K562 (cell line): ENCODE data around the gene EAPP. TPM values are rescaled to one million over a fixed set of nuclear protein-coding genes. Genes with fewer than 3 reads are reported as not detected.

Source experiments
- ATAC-seq: fragments of 200-7000 bp; cut with Tn5 transposase; 3 replicates; pipeline ENCODE4 v1.9.1; 2020; ENCODE audit warnings: moderate library complexity
- BruUV-seq: library from RNA; stranded (reverse); fragments of 400-500 nt; replicated peaks from 2 replicates; lab custom pipeline; 2021; lab: Mats Ljungman, UMichigan
- CTCF ChIA-PET: fragments of 300-600 bp; formaldehyde crosslinking; extraction: SDS; loops from one replicate; lab custom pipeline; 2021; ENCODE audit warnings: low intra/inter-chr PET ratio; lab: Yijun Ruan, JAX
- POLR2A ChIA-PET: fragments of 300-600, 350-650 bp; sonication (Branson Sonifier 250); formaldehyde crosslinking; extraction: SDS; loops from one replicate; lab custom pipeline; 2021; ENCODE audit warnings: antibody characterized with exemption, inconsistent platforms; lab: Yijun Ruan, JAX
- DNase-seq, 4 experiments: peaks; one replicate each; pipeline versions ENCODE4 v3.0.0 to v3.0.0-alpha.2; 2011 to 2018; ENCODE audit warnings: low spot score in 3 of 4, mixed read lengths in 3 of 4; ENCODE audit errors: extremely low read depth in 1 of 4
- FAIRE-seq: peaks from 2 replicates; lab custom pipeline; 2011; peaks lifted over from hg19 to GRCh38; lab: Jason Lieb, UNC
- H2AFZ ChIP-seq: 2 replicates; pipeline ENCODE4 v1.6.0; 2011; ENCODE audit warnings: low read depth, low read length, control low read depth, inconsistent platforms
- H3K27ac ChIP-seq: fragments of 200-600 bp; 3 replicates; pipeline ENCODE4 v1.8.0; 2011; ENCODE audit warnings: low read depth, mild to moderate bottlenecking, control low read depth, inconsistent platforms, low read length, moderate library complexity, mixed read lengths; ENCODE audit errors: extremely low read depth
- H3K27me3 ChIP-seq, 2 experiments: fragments of 300-600 bp in 1 of 2; 2 replicates in 1 of 2; 3 replicates in 1 of 2; pipeline versions ENCODE4 v1.6.0 to v1.8.0; 2011; ENCODE audit warnings: inconsistent platforms in 2 of 2, low read length in 2 of 2, mild to moderate bottlenecking in 1 of 2, mixed read lengths in 1 of 2, moderate library complexity in 1 of 2; ENCODE audit not compliant: control insufficient read depth in 2 of 2, insufficient read depth in 2 of 2
- H3K36me3 ChIP-seq: fragments of 300-600 bp; 3 replicates; pipeline ENCODE4 v1.8.0; 2011; ENCODE audit warnings: mild to moderate bottlenecking, low read length, inconsistent platforms; ENCODE audit not compliant: control insufficient read depth, insufficient read depth
- H3K4me1 ChIP-seq, 2 experiments: fragments of 200-600 bp in 1 of 2; replicated peaks in 1 of 2; 2 replicates in 1 of 2; 3 replicates in 1 of 2; pipeline versions ENCODE4 v1.5.1 to v1.8.0; 2011; ENCODE audit warnings: inconsistent platforms in 2 of 2, low read length in 2 of 2, mild to moderate bottlenecking in 1 of 2, mixed read lengths in 1 of 2, moderate library complexity in 1 of 2; ENCODE audit not compliant: control insufficient read depth in 2 of 2, insufficient read depth in 2 of 2
- H3K4me2 ChIP-seq: 2 replicates; pipeline ENCODE4 v1.6.1; 2011; ENCODE audit warnings: low read length, control low read depth, inconsistent platforms, mixed read lengths; ENCODE audit not compliant: insufficient read depth
- H3K4me3 ChIP-seq: fragments of 200-600 bp; sonication (generic), shearing (Covaris generic); 2 replicates; pipeline ENCODE4 v1.5.1; 2016; ENCODE audit warnings: control low read depth, inconsistent platforms
- H3K79me2 ChIP-seq: fragments of 200-600 bp; 3 replicates; pipeline ENCODE4 v1.8.0; 2011; ENCODE audit warnings: low read length, inconsistent platforms; ENCODE audit not compliant: control insufficient read depth, insufficient read depth
- H3K9ac ChIP-seq, 2 experiments: 2 replicates each; pipeline versions ENCODE4 v1.6.0 to v1.6.1; 2011; ENCODE audit warnings: low read depth in 2 of 2, low read length in 2 of 2, control low read depth in 1 of 2, inconsistent platforms in 1 of 2, mild to moderate bottlenecking in 1 of 2, mixed read lengths in 1 of 2; ENCODE audit not compliant: insufficient read depth in 1 of 2
- H3K9me1 ChIP-seq: one replicate; pipeline ENCODE4 v1.6.0; 2011; ENCODE audit warnings: inconsistent platforms, mild to moderate bottlenecking, low read length, moderate library complexity; ENCODE audit not compliant: control insufficient read depth, insufficient read depth
- H3K9me3 ChIP-seq: replicated peaks from 2 replicates; pipeline ENCODE4 v1.5.1; 2011; ENCODE audit warnings: low read depth, low read length, inconsistent platforms; ENCODE audit not compliant: control insufficient read depth, insufficient read depth
- H4K20me1 ChIP-seq: replicated peaks from 2 replicates; pipeline ENCODE4 v1.6.1; 2011; ENCODE audit warnings: low read length, inconsistent platforms, mixed read lengths; ENCODE audit not compliant: control insufficient read depth, insufficient read depth
- BRD9 ChIP-seq: fragments of 450-650 bp; IDR thresholded peaks from 2 replicates; pipeline ENCODE4 v1.6.1; 2018; ENCODE audit warnings: low read depth; ENCODE audit not compliant: partially characterized antibody
- CEBPB ChIP-seq: fragments of 450-650 bp; IDR thresholded peaks from 2 replicates; pipeline ENCODE4 v1.6.1; 2016; ENCODE audit warnings: missing genetic modification characterization, missing compliant biosample characterization
- EGR1 ChIP-seq: fragments of 450-650 bp; conservative IDR thresholded peaks from 2 replicates; pipeline ENCODE4 v1.6.1; 2017; ENCODE audit warnings: mild to moderate bottlenecking
- HNRNPH1 ChIP-seq: fragments of 200-400 bp; formaldehyde crosslinking; optimal IDR thresholded peaks from 2 replicates; pipeline ENCODE3; 2017; ENCODE audit warnings: low read depth, mild to moderate bottlenecking, low read length, moderate library complexity
- HOXB6 ChIP-seq: fragments of 250-450 bp; sonication (Bioruptor Pico); IDR thresholded peaks from 2 replicates; pipeline ENCODE4 v1.5.1; 2022; ENCODE audit warnings: mild to moderate bottlenecking, borderline replicate concordance
- ID3 ChIP-seq, 2 experiments: fragments of 250-450 bp in 1 of 2; fragments of 450-650 bp in 1 of 2; sonication (Bioruptor Pico) in 1 of 2; IDR thresholded peaks; 2 replicates each; pipeline versions ENCODE4 v1.6.1 to v1.8.0; 2016 to 2021; ENCODE audit warnings: mild to moderate bottlenecking in 2 of 2, moderate library complexity in 2 of 2, missing compliant biosample characterization in 1 of 2, missing genetic modification characterization in 1 of 2
- KAT2B ChIP-seq: IDR thresholded peaks from one replicate; pipeline ENCODE4 v1.6.1; 2012; ENCODE audit warnings: low read depth, mild to moderate bottlenecking, control low read depth, inconsistent platforms, low read length, moderate library complexity
- NFE2L1 ChIP-seq: fragments of 450-650 bp; IDR thresholded peaks from 2 replicates; pipeline ENCODE4 v1.6.1; 2016; ENCODE audit warnings: missing genetic modification characterization, low read depth, mild to moderate bottlenecking, missing compliant biosample characterization, moderate library complexity, borderline replicate concordance
- RREB1 ChIP-seq: fragments of 250-450 bp; sonication (Bioruptor Pico); IDR thresholded peaks from 2 replicates; pipeline ENCODE4 v1.4.0; 2020
- TCF7 ChIP-seq: sonication (generic); IDR thresholded peaks from 2 replicates; pipeline ENCODE4 v1.6.1; 2016; ENCODE audit warnings: antibody characterized with exemption, borderline replicate concordance
- WHSC1 ChIP-seq: IDR thresholded peaks from one replicate; pipeline ENCODE4 v1.6.1; 2012; ENCODE audit warnings: low read length, control low read depth, inconsistent platforms
- ZBTB43 ChIP-seq: sonication (generic); formaldehyde crosslinking; IDR thresholded peaks from 2 replicates; pipeline ENCODE4 v1.8.0; 2023; ENCODE audit warnings: mild to moderate bottlenecking, missing genetic modification reagents
- ZNF785 ChIP-seq: fragments of 250-450 bp; sonication (Bioruptor Pico); IDR thresholded peaks from 2 replicates; pipeline ENCODE4 v1.4.0; 2020; ENCODE audit warnings: mild to moderate bottlenecking
- WGBS: fragments of 100-300 bp; shearing (Covaris generic); methylation state at CpG from one replicate; pipeline ENCODE4 v1.1.6; 2016; ENCODE audit warnings: low coverage, mixed read lengths; ENCODE audit not compliant: insufficient coverage; ENCODE audit errors: missing lambda C conversion rate; 5-methylcytosine and 5-hydroxymethylcytosine counted together
- in situ Hi-C: fragments of 300-500 bp; cut with MboI; formaldehyde crosslinking; loops from 4 replicates; pipeline ENCODE4 v1.15.0; 2018; ENCODE audit warnings: inconsistent platforms, mixed read lengths
- intact Hi-C: fragments of 100-400 bp; cut with micrococcal nuclease; formaldehyde crosslinking; loops from 2 replicates; pipeline ENCODE4 v1.14.2; 2022
- polyA plus RNA-seq, 8 experiments: library from polyadenylated mRNA; depleted of rRNA in 4 of 8; stranded (reverse) in 5 of 8; unstranded in 3 of 8; fragments of >200 nt; fragmentation: Nextera tagmentation in 2 of 8; fragmentation: Illumina TruSeq in 1 of 8; extraction: Ambion mirVana in 2 of 8; extraction: Trizol in 1 of 8; gene quantifications; 2 replicates each; pipeline versions ENCODE4 v1.2.1 to v1.2.3, GENCODE V29; 2011 to 2014; ENCODE audit warnings: inconsistent platforms in 1 of 8, missing spikeins in 1 of 8
- total RNA-seq, 7 experiments: library from RNA; depleted of rRNA in 6 of 7; stranded (reverse); fragments of >200 nt in 6 of 7; fragmentation: Illumina TruSeq in 2 of 7; extraction: Trizol in 2 of 7; gene quantifications; 2 replicates each; pipeline versions ENCODE4 v1.2.1 to v1.2.3, GENCODE V29; 2011 to 2021; ENCODE audit warnings: low replicate concordance in 1 of 7

The EAPP gene
- total and polyA plus RNA-seq, 9 of the 15 experiments (the other 6 are each of a cell fraction or from before 2014, with no cell fraction given): 19.0 to 67.6 (median 30.3) TPM

GRCh38 chr14:34502545-34503225, 36.8 kb downstream of the EAPP start:
- H3K9me1 ChIP-seq: no peaks in the 10 kb centered on the region
- in situ Hi-C loops: no loop called here
- no peak overlapping the region for H3K4me2 ChIP-seq
- no peak overlapping the region for H2AFZ ChIP-seq
- 44% methylated on average over 1 of the region's 2 CpGs for WGBS
- no peak overlapping the region for H3K4me3 ChIP-seq
- H3K27ac ChIP-seq: no peak overlapping the region
- no peak for FAIRE-seq
- no peak overlapping the region for H3K9ac ChIP-seq
- no peaks in the 10 kb centered on the region for H3K79me2 ChIP-seq
- H3K27me3 ChIP-seq: no peaks in the 10 kb centered on the region
- no peaks in the 10 kb centered on the region for H3K9me3 ChIP-seq
- ATAC-seq: no peak
- intact Hi-C loops: no loop called here
- peaks cover 0 to 6% of the 10 kb centered on the region in 2 experiments; a peak in 3 of 5 replicates for H3K4me1 ChIP-seq
- no peaks in the 10 kb centered on the region for H3K36me3 ChIP-seq
- TF ChIP-seq EGR1 (no peak), WHSC1 (no peak), NFE2L1 (no peak), RREB1 (no peak), ID3 (CRISPR knock-in tag; IDR thresholded peaks at IDR 0.05) (no peak), ID3 (tag; IDR thresholded peaks at IDR 0.05) (no peak), ZBTB43 (CRISPR knock-in tag) (no peak), HNRNPH1 (no peak), HOXB6 (CRISPR knock-in tag) (no peak), BRD9 (no peak), TCF7 (no peak), CEBPB (tag) (no peak), KAT2B (no peak), ZNF785 (CRISPR knock-in tag) (no peak)
- DNase-seq: no peak
- no peaks in the 10 kb centered on the region for H4K20me1 ChIP-seq
- ChIA-PET POLR2A (no interaction called here), CTCF (no interaction called here)
- BruUV-seq: no TSS peak
